Psoas muscle (tissue), 8 donors: ENCODE data around the gene TOLLIP. TPM values are rescaled to one million over a fixed set of nuclear protein-coding genes. Genes with fewer than 3 reads are reported as not detected.
"Not testable (repeated sequence)": the region's sequence is repeated elsewhere in the genome, so short reads cannot be mapped to it uniquely, and the experiment has no call there.

Source experiments
- ATAC-seq, 4 donors: fragments of 200-7000 bp; cut with Tn5 transposase; one replicate each; pipeline ENCODE4 v1.9.1; 2020; ENCODE audit warnings: moderate library complexity in 3 of 4, mild to moderate bottlenecking in 2 of 4
- DNase-seq, 2 donors: peaks; one replicate each; pipeline ENCODE4 v3.0.0-alpha.2; 2020
- H3K27ac ChIP-seq: fragments of 200-600 bp; one replicate; pipeline ENCODE4 v1.8.0; 2022
- H3K27me3 ChIP-seq, 3 donors: fragments of 200-600 bp in 1 of 3; one replicate each; pipeline versions ENCODE4 v1.6.1 to v1.8.0; 2013 to 2022; ENCODE audit warnings: low read length in 2 of 3, mild to moderate bottlenecking in 2 of 3, moderate library complexity in 1 of 3; ENCODE audit not compliant: insufficient read depth in 3 of 3
- H3K36me3 ChIP-seq, 2 donors: fragments of 200-600 bp in 1 of 2; one replicate each; pipeline versions ENCODE4 v1.6.1 to v1.8.0; 2013 to 2022; ENCODE audit warnings: low read depth in 1 of 2, mild to moderate bottlenecking in 1 of 2, moderate library complexity in 1 of 2; ENCODE audit not compliant: insufficient read depth in 1 of 2
- H3K4me1 ChIP-seq: fragments of 200-600 bp; one replicate; pipeline ENCODE4 v1.8.0; 2022
- H3K4me3 ChIP-seq: fragments of 200-600 bp; one replicate; pipeline ENCODE4 v1.8.0; 2022; ENCODE audit warnings: mild to moderate bottlenecking
- H3K9me3 ChIP-seq: fragments of 200-600 bp; one replicate; pipeline ENCODE4 v1.8.0; 2022
- CTCF ChIP-seq: fragments of 200-600 bp; IDR thresholded peaks from one replicate; pipeline ENCODE4 v1.8.0; 2022; ENCODE audit warnings: antibody characterized with exemption
- WGBS, 3 donors: extraction: QIAGEN DNeasy Blood & Tissue Kit; methylation state at CpG; one replicate each; pipeline versions ENCODE4 v1.1.6 to v1.1.7; 2013; 5-methylcytosine and 5-hydroxymethylcytosine counted together
- intact Hi-C, 2 donors: fragments of 100-400 bp; cut with DNase I; formaldehyde crosslinking; loops; one replicate each; pipeline versions ENCODE4 v1.11.0 to v1.14.2; 2022
- polyA plus RNA-seq, 3 donors: library from polyadenylated mRNA; stranded (reverse); fragments of 200-250 nt; gene quantifications; one replicate each; pipeline ENCODE4 v1.2.3, GENCODE V29; 2013
- total RNA-seq, 4 donors: library from RNA; stranded (reverse); fragmentation: NEBNext Ultra II Directional in 2 of 4; extraction: Animal tissue kit (Norgen Biotek cat#: 25700) in 2 of 4; gene quantifications; one replicate each; pipeline versions ENCODE4 v1.2.1 to v1.2.4, GENCODE V29; 2021 to 2023
- donor health status: healthy with polysubstance abuse.
- donor health status: DM: no; HTN: no; CAD: no; lungs with moderate emphysema.
- donor health status: Bipolar disorder and iron deficiency.
- donor health status: healthy.
- donor health status: DM: yes; HTN: yes; CAD: no.
- donor health status: DM: no; HTN: no; CAD: no.
- donor health status: DM: no; HTN: no; CAD: no.
- donor health status: DM: yes; HTN: yes; CAD: no.

The TOLLIP gene
- total and polyA plus RNA-seq, 7 donors: 33.5 to 74.6 (median 56.4) TPM

GRCh38 chr11:1350086-1350725 is 40.8 kb upstream of the TOLLIP start:
- DNase-seq: peak in 1 of 2 donors; percentile 26
- intact Hi-C loops: no loop called here
- Histone ChIP-seq H3K27me3 (peaks cover 0 to 24% (median 9%) of the 10 kb centered on the region in 3 donors), H3K4me3 (no peak overlapping the region), H3K27ac (no peak overlapping the region), H3K9me3 (no peaks in the 10 kb centered on the region), H3K36me3 (no peaks in the 10 kb centered on the region), H3K4me1 (no peaks in the 10 kb centered on the region)
- no peak for TF ChIP-seq CTCF
- ATAC-seq: no peak
- 60 to 70% (median 61%) methylated on average over 17 to 22 of the region's 22 CpGs for WGBS, 3 donors

GRCh38 chr11:1349327-1350041 is 40.1 kb upstream of the TOLLIP start:
- no peak for ATAC-seq
- Histone ChIP-seq H3K4me1 (no peaks in the 10 kb centered on the region), H3K36me3 (no peaks in the 10 kb centered on the region), H3K27me3 (peaks cover 0 to 20% (median 9%) of the 10 kb centered on the region in 3 donors), H3K9me3 (no peaks in the 10 kb centered on the region), H3K4me3 (no peak overlapping the region), H3K27ac (no peak overlapping the region)
- 49 to 56% (median 56%) methylated on average over 29 of the region's 29 CpGs for WGBS, 3 donors
- intact Hi-C loops: no loop called here
- TF ChIP-seq CTCF: no peak
- peak in 1 of 2 donors; percentile 24 for DNase-seq

GRCh38 chr11:1348796-1349326 is 39.4 kb upstream of the TOLLIP start:
- intact Hi-C loops: no loop called here
- Histone ChIP-seq H3K27ac (no peak overlapping the region), H3K4me3 (no peak overlapping the region), H3K36me3 (no peaks in the 10 kb centered on the region), H3K9me3 (no peaks in the 10 kb centered on the region), H3K27me3 (peaks cover 0 to 16% (median 8%) of the 10 kb centered on the region in 3 donors), H3K4me1 (no peaks in the 10 kb centered on the region)
- 40 to 42% (median 41%) methylated on average over 18 to 25 of the region's 25 CpGs for WGBS, 3 donors
- peak in 1 of 2 donors; percentile 32 for DNase-seq
- no peak for TF ChIP-seq CTCF
- ATAC-seq: no peak

- Histone ChIP-seq H3K36me3 (no peaks in the 10 kb centered on the region), H3K27ac (no peak overlapping the region), H3K4me1 (no peaks in the 10 kb centered on the region), H3K4me3 (no peak overlapping the region), H3K27me3 (peaks cover 0 to 11% (median 7%) of the 10 kb centered on the region in 3 donors), H3K9me3 (no peaks in the 10 kb centered on the region)
- 79 to 86% (median 79%) methylated on average over 14 of the region's 14 CpGs for WGBS, 3 donors
- DNase-seq: peak in 1 of 2 donors; percentile 22
- intact Hi-C loops: no loop called here
- ATAC-seq: no peak
- TF ChIP-seq CTCF: no peak
Measured at GRCh38 chr11:1348146-1348795, 38.8 kb upstream of the TOLLIP start.

GRCh38 chr11:1347411-1347999 is 38.1 kb upstream of the TOLLIP start:
- H3K9me3 ChIP-seq, H3K27ac ChIP-seq, intact Hi-C loops, H3K4me3 ChIP-seq, ATAC-seq, H3K4me1 ChIP-seq, H3K27me3 ChIP-seq, H3K36me3 ChIP-seq: not testable (repeated sequence)
- DNase-seq: peak in 1 of 2 donors; percentile 17
- 90 to 93% (median 90%) methylated on average over 18 of the region's 18 CpGs for WGBS, 3 donors
